OCI-LY1 (cell line): ENCODE measurements around the gene SPSB4.

Experiments
- H2AFZ ChIP-seq: fragments of 200-600 bp; sonication (generic), shearing (Covaris generic); 2 replicates; pipeline ENCODE4 v1.6.0; 2014; ENCODE audit warnings: antibody characterized with exemption, mild to moderate bottlenecking, low read length
- H3F3A ChIP-seq: fragments of 200-600 bp; sonication (generic), shearing (Covaris generic); 2 replicates; pipeline ENCODE4 v1.6.0; 2014; ENCODE audit warnings: mild to moderate bottlenecking, antibody characterized with exemption, low read length, moderate library complexity; ENCODE audit not compliant: insufficient read depth
- H3K27ac ChIP-seq: fragments of 200-600 bp; sonication (generic); 2 replicates; pipeline ENCODE4 v1.5.1; 2014; ENCODE audit warnings: low read length, mixed run types, mild to moderate bottlenecking, low read depth; ENCODE audit not compliant: poor library complexity, severe bottlenecking
- H3K27me3 ChIP-seq: fragments of 200-600 bp; sonication (generic); 2 replicates; pipeline ENCODE4 v1.6.0; 2014; ENCODE audit warnings: antibody characterized with exemption, mild to moderate bottlenecking, low read length, moderate library complexity; ENCODE audit not compliant: insufficient read depth
- H3K36me3 ChIP-seq: fragments of 200-600 bp; sonication (generic); 2 replicates; pipeline ENCODE4 v1.6.1; 2014; ENCODE audit warnings: mild to moderate bottlenecking, antibody characterized with exemption, low read length, moderate library complexity, mixed read lengths; ENCODE audit not compliant: insufficient read depth
- H3K4me1 ChIP-seq: fragments of 200-600 bp; sonication (generic); 2 replicates; pipeline ENCODE4 v1.5.1; 2014; ENCODE audit warnings: mild to moderate bottlenecking, low read length, moderate library complexity; ENCODE audit not compliant: insufficient read depth, severe bottlenecking
- H3K4me2 ChIP-seq: fragments of 200-600 bp; sonication (generic), shearing (Covaris generic); 2 replicates; pipeline ENCODE4 v1.6.1; 2014; ENCODE audit warnings: low read length
- H3K4me3 ChIP-seq: fragments of 200-600 bp; sonication (generic); 2 replicates; pipeline ENCODE4 v1.5.1; 2014; ENCODE audit warnings: low read length, low read depth, mild to moderate bottlenecking, mixed read lengths; ENCODE audit not compliant: poor library complexity, severe bottlenecking
- H3K79me2 ChIP-seq: fragments of 200-600 bp; shearing (Covaris generic); 2 replicates; pipeline ENCODE4 v1.6.1; 2016; ENCODE audit warnings: mixed run types, low read length, mixed read lengths; ENCODE audit not compliant: insufficient read depth
- H3K9ac ChIP-seq: fragments of 200-600 bp; sonication (generic), shearing (Covaris generic); 2 replicates; pipeline ENCODE4 v1.6.1; 2014; ENCODE audit warnings: mild to moderate bottlenecking, low read length, mixed read lengths
- H3K9me2 ChIP-seq: fragments of 200-600 bp; sonication (generic), shearing (Covaris generic); 2 replicates; pipeline ENCODE4 v1.6.1; 2014; ENCODE audit warnings: low read depth, mild to moderate bottlenecking, low read length, mixed read lengths
- H3K9me3 ChIP-seq: fragments of 200-600 bp; shearing (Covaris generic); 2 replicates; pipeline ENCODE4 v1.6.1; 2014; ENCODE audit warnings: low read length, mixed read lengths
- H4K20me1 ChIP-seq: fragments of 200-600 bp; sonication (generic), shearing (Covaris generic); 2 replicates; pipeline ENCODE4 v1.6.0; 2016; ENCODE audit warnings: mild to moderate bottlenecking, low read length; ENCODE audit not compliant: insufficient read depth
- EZH2 ChIP-seq: fragments of 200-600 bp; sonication (generic), shearing (Covaris generic); IDR thresholded peaks from 2 replicates; pipeline ENCODE4 v1.8.0; 2017; ENCODE audit warnings: borderline replicate concordance, mixed run types, mild to moderate bottlenecking, antibody characterized with exemption, low read length, moderate library complexity, mixed read lengths
- TF ChIP-seq, protein P1 (sequence below): fragments of 200-600 bp; sonication (generic), shearing (Covaris generic); IDR thresholded peaks from 2 replicates; pipeline ENCODE4 v1.5.1; 2017; ENCODE audit warnings: mild to moderate bottlenecking, antibody characterized with exemption, low read length, moderate library complexity, mixed read lengths

Gene SPSB4

GRCh38 chr3:141055136-141055535, 4.0 kb downstream of the SPSB4 start:
- no peaks in the 10 kb centered on the region for H3K9me2 ChIP-seq
- no peaks in the 10 kb centered on the region for H3K4me1 ChIP-seq
- no peaks in the 10 kb centered on the region for H3F3A ChIP-seq
- TF ChIP-seq EZH2, result no peak
- TF ChIP-seq, protein P1, sequence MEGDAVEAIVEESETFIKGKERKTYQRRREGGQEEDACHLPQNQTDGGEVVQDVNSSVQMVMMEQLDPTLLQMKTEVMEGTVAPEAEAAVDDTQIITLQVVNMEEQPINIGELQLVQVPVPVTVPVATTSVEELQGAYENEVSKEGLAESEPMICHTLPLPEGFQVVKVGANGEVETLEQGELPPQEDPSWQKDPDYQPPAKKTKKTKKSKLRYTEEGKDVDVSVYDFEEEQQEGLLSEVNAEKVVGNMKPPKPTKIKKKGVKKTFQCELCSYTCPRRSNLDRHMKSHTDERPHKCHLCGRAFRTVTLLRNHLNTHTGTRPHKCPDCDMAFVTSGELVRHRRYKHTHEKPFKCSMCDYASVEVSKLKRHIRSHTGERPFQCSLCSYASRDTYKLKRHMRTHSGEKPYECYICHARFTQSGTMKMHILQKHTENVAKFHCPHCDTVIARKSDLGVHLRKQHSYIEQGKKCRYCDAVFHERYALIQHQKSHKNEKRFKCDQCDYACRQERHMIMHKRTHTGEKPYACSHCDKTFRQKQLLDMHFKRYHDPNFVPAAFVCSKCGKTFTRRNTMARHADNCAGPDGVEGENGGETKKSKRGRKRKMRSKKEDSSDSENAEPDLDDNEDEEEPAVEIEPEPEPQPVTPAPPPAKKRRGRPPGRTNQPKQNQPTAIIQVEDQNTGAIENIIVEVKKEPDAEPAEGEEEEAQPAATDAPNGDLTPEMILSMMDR, result no peak
- H3K27ac ChIP-seq, result no peak overlapping the region
- no peak overlapping the region for H3K9ac ChIP-seq
- no peaks in the 10 kb centered on the region for H3K79me2 ChIP-seq
- H3K36me3 ChIP-seq, result no peaks in the 10 kb centered on the region
- H4K20me1 ChIP-seq, result no peaks in the 10 kb centered on the region
- H3K27me3 ChIP-seq, result peaks cover 13% of the 10 kb centered on the region; the same call in 1 of the 2 replicates
- no peak overlapping the region for H3K4me3 ChIP-seq
- H2AFZ ChIP-seq, result no peak overlapping the region
- no peak overlapping the region for H3K4me2 ChIP-seq
- no peaks in the 10 kb centered on the region for H3K9me3 ChIP-seq

DNA sequence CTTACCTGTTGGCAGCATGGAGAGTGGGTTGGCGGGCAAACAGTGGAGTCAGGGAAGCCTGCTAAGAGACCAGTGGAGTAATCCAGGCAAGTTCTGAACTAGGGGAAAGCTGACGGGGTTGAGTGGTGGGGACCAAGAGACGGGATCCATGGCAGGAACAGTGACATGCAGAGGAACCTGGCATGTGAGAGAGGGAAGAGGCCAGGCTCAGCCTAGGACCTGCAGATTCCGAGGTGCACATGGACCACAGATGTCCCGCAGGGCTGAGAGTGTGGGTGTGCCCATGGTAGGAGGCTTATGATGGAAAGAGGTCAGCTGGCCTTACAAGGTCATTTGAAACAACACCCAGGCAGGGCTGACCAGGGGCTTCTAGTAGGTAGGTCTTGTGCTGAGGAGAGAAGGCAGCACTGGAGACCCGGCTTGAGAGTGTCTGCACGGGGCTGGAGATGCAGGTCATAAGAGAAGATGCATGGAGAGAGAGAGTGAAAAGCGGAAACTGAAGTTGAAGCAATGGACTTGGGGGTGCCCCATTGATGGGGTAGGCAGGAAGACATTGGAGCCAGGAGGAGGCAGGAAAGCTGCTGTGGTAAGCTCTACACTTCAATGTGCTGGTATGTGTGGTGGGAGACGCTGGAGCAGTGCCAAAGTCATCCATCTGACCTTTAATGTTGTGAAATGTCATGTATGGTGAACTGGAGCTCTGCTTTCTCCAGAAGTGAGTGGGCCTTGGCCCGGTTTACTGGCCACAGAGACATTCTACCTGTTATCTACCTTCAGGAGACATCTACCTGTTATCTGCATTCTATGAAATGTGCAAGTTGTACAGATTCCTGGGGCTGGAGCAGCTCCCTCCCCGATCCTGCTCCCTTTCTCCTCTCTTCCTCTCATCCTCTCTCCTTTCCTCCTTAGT, 4.6 kb downstream of the SPSB4 start:
- Histone ChIP-seq H3K9me3 (0 out of 2 replicates have a peak, but pooled peaks cover 2% of the 10 kb centered on the region), H3K27me3 (peaks cover 14% of the 10 kb centered on the region; the same call in 1 of the 2 replicates), H4K20me1 (no peaks in the 10 kb centered on the region), H3K4me3 (no peak overlapping the region), H3K79me2 (no peaks in the 10 kb centered on the region), H3K27ac (no peak overlapping the region), H3K36me3 (no peaks in the 10 kb centered on the region), H3K9me2 (peaks cover 2% of the 10 kb centered on the region; the same call in 1 of the 2 replicates), H3F3A (no peaks in the 10 kb centered on the region), H3K4me1 (no peaks in the 10 kb centered on the region), H2AFZ (no peak overlapping the region), H3K4me2 (no peak overlapping the region), H3K9ac (no peak overlapping the region)
- TF ChIP-seq EZH2, result no peak
- TF ChIP-seq, protein P1, result no peak

GRCh38 chr3:141056751-141057171, 5.6 kb downstream of the SPSB4 start:
- TF ChIP-seq EZH2, result no peak
- TF ChIP-seq, protein P1, result no peak
- H3K9ac ChIP-seq, result no peak overlapping the region
- H3K9me2 ChIP-seq, result peaks cover 5% of the 10 kb centered on the region; the same call in 1 of the 2 replicates
- H3K27ac ChIP-seq, result no peak overlapping the region
- H3K4me1 ChIP-seq, result no peaks in the 10 kb centered on the region
- no peaks in the 10 kb centered on the region for H3F3A ChIP-seq
- 0 out of 2 replicates have a peak, but pooled peaks cover 2% of the 10 kb centered on the region for H3K9me3 ChIP-seq
- no peak overlapping the region for H2AFZ ChIP-seq
- no peaks in the 10 kb centered on the region for H3K36me3 ChIP-seq
- no peak overlapping the region for H3K4me2 ChIP-seq
- no peak overlapping the region for H3K4me3 ChIP-seq
- H3K27me3 ChIP-seq, result peaks cover 14% of the 10 kb centered on the region; the same call in 1 of the 2 replicates
- H3K79me2 ChIP-seq, result no peaks in the 10 kb centered on the region
- no peaks in the 10 kb centered on the region for H4K20me1 ChIP-seq
